ENCODE results near the gene CTDSPL. TPM values are rescaled to one million over a fixed set of nuclear protein-coding genes. Genes with fewer than 3 reads are reported as not detected.

CTDSPL gene
- total RNA-seq, 1 donor = 34.7 TPM

DNA sequence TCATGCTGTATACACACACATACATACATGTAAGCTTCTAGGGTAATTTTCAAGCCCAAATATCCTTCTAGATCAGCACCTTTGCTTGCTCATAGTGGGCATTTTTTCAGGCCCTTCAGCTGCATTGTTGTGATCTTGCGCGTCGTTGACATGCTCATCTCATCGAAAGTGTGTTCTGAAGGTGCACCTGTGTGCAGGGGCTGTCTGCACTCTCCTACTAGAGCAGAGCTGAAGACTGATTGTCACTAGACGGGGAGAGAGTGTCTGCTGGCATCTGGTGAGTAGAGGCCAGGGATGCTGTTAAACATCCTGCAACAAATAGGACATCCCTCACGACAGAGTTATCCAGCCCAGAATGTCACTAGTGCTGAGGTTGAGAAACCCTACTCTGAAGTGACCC is 93.2 kb downstream of the CTDSPL start:
- peaks cover 6% of the 10 kb centered on the region for H3K36me3 ChIP-seq (ENCODE audit: insufficient read depth, low read length)
- no peak overlapping the region for H2AFZ ChIP-seq (ENCODE audit: low read length)
- no peaks in the 10 kb centered on the region for H3K27me3 ChIP-seq (ENCODE audit: insufficient read depth, low read length)
- H3K4me3 ChIP-seq (ENCODE audit: insufficient read depth, low read length) = no peak overlapping the region
- no peaks in the 10 kb centered on the region for H3K9me3 ChIP-seq (ENCODE audit: low read depth, low read length)
- no peak overlapping the region for H3K27ac ChIP-seq (ENCODE audit: low read depth, low read length)
- no peak for DNase-seq (ENCODE audit: insufficient read length, low spot score, missing footprints)
- H3K4me1 ChIP-seq (ENCODE audit: insufficient read depth, low read length) = peaks cover 5% of the 10 kb centered on the region
- H4K20me1 ChIP-seq (ENCODE audit: insufficient read depth, low read length) = no peaks in the 10 kb centered on the region
- TF ChIP-seq, protein P1, sequence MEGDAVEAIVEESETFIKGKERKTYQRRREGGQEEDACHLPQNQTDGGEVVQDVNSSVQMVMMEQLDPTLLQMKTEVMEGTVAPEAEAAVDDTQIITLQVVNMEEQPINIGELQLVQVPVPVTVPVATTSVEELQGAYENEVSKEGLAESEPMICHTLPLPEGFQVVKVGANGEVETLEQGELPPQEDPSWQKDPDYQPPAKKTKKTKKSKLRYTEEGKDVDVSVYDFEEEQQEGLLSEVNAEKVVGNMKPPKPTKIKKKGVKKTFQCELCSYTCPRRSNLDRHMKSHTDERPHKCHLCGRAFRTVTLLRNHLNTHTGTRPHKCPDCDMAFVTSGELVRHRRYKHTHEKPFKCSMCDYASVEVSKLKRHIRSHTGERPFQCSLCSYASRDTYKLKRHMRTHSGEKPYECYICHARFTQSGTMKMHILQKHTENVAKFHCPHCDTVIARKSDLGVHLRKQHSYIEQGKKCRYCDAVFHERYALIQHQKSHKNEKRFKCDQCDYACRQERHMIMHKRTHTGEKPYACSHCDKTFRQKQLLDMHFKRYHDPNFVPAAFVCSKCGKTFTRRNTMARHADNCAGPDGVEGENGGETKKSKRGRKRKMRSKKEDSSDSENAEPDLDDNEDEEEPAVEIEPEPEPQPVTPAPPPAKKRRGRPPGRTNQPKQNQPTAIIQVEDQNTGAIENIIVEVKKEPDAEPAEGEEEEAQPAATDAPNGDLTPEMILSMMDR (IDR thresholded peaks at IDR 0.05; ENCODE audit: extremely low read depth, low read depth, low read length) = no peak
- no peaks in the 10 kb centered on the region for H3K79me2 ChIP-seq (ENCODE audit: insufficient read depth, low read length)
- H3K4me2 ChIP-seq (ENCODE audit: insufficient read depth, low read length) = no peak overlapping the region

GRCh38 chr3:37955918-37956707 is 94.4 kb downstream of the CTDSPL start:
- Histone ChIP-seq H3K4me1 (ENCODE audit: insufficient read depth, low read length) (no peaks in the 10 kb centered on the region), H3K36me3 (ENCODE audit: insufficient read depth, low read length) (peaks cover 6% of the 10 kb centered on the region), H3K4me2 (ENCODE audit: insufficient read depth, low read length) (no peak overlapping the region), H3K4me3 (ENCODE audit: insufficient read depth, low read length) (no peak overlapping the region), H4K20me1 (ENCODE audit: insufficient read depth, low read length) (no peaks in the 10 kb centered on the region), H3K9me3 (ENCODE audit: low read depth, low read length) (no peaks in the 10 kb centered on the region), H3K27me3 (ENCODE audit: insufficient read depth, low read length) (no peaks in the 10 kb centered on the region), H2AFZ (ENCODE audit: low read length) (no peak overlapping the region), H3K27ac (ENCODE audit: low read depth, low read length) (no peak overlapping the region), H3K79me2 (ENCODE audit: insufficient read depth, low read length) (no peaks in the 10 kb centered on the region)
- TF ChIP-seq, protein P1 (IDR thresholded peaks at IDR 0.05; ENCODE audit: extremely low read depth, low read depth, low read length) = no peak
- no peak for DNase-seq (ENCODE audit: insufficient read length, low spot score, missing footprints)

DNA sequence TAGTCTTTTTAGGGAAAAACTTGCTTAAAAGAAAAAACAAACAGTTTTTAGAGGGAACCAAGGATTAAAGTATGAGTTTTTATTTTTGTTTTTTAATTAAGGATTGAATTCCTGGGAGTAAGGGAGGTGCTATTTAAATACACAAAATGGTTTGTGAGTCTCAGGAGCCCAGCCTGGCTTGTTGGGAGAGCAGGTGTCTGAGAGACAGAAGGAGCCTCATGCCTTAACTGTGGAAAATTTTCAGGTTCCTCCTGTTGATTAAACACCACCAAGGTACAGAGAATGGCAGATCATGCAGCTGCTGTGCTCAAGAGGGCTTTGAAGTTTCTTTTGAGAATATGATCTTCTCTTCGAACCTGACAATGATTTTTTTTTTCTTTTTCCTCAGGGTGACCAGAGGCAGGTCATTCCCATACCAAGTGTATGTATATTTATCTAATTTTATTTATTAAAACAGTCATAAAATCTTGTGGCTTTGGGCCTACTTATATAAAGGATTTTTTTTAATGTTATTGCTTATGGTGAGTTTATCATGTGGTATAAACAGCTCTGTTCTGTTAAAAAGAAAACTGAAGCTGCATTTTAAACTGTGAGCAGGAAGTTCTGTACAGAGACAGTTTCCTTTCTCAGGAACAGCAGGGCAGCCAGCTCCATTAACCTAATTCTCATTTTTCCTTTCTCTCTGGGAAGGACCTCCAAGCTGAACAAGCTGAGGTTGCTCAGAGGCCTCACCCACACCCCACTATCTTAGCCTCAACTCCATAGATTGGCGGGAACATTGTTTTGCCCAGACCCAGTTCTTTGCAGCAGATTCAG is 95.3 kb downstream of the CTDSPL start:
- Histone ChIP-seq H3K4me1 (ENCODE audit: insufficient read depth, low read length) (no peaks in the 10 kb centered on the region), H4K20me1 (ENCODE audit: insufficient read depth, low read length) (no peaks in the 10 kb centered on the region), H3K4me2 (ENCODE audit: insufficient read depth, low read length) (no peak overlapping the region), H3K27me3 (ENCODE audit: insufficient read depth, low read length) (no peaks in the 10 kb centered on the region), H2AFZ (ENCODE audit: low read length) (no peak overlapping the region), H3K27ac (ENCODE audit: low read depth, low read length) (no peak overlapping the region), H3K4me3 (ENCODE audit: insufficient read depth, low read length) (no peak overlapping the region), H3K36me3 (ENCODE audit: insufficient read depth, low read length) (peaks cover 6% of the 10 kb centered on the region), H3K9me3 (ENCODE audit: low read depth, low read length) (no peaks in the 10 kb centered on the region), H3K79me2 (ENCODE audit: insufficient read depth, low read length) (no peaks in the 10 kb centered on the region)
- no peak for DNase-seq (ENCODE audit: insufficient read length, low spot score, missing footprints)
- TF ChIP-seq, protein P1 (IDR thresholded peaks at IDR 0.05; ENCODE audit: extremely low read depth, low read depth, low read length) = no peak

GRCh38 chr3:37957539-37957936 is 95.9 kb downstream of the CTDSPL start:
- H2AFZ ChIP-seq (ENCODE audit: low read length) = no peak overlapping the region
- no peaks in the 10 kb centered on the region for H3K9me3 ChIP-seq (ENCODE audit: low read depth, low read length)
- TF ChIP-seq, protein P1 (IDR thresholded peaks at IDR 0.05; ENCODE audit: extremely low read depth, low read depth, low read length) = no peak
- no peaks in the 10 kb centered on the region for H3K27me3 ChIP-seq (ENCODE audit: insufficient read depth, low read length)
- no peak overlapping the region for H3K4me2 ChIP-seq (ENCODE audit: insufficient read depth, low read length)
- no peaks in the 10 kb centered on the region for H4K20me1 ChIP-seq (ENCODE audit: insufficient read depth, low read length)
- H3K79me2 ChIP-seq (ENCODE audit: insufficient read depth, low read length) = no peaks in the 10 kb centered on the region
- H3K27ac ChIP-seq (ENCODE audit: low read depth, low read length) = no peak overlapping the region
- H3K36me3 ChIP-seq (ENCODE audit: insufficient read depth, low read length) = peaks cover 6% of the 10 kb centered on the region
- H3K4me1 ChIP-seq (ENCODE audit: insufficient read depth, low read length) = no peaks in the 10 kb centered on the region
- DNase-seq (ENCODE audit: insufficient read length, low spot score, missing footprints) = no peak
- H3K4me3 ChIP-seq (ENCODE audit: insufficient read depth, low read length) = no peak overlapping the region

Data from osteoblast (primary cell).